Rectal smooth muscle tissue (tissue), 1 donor: ENCODE results near the gene C11orf24.

Experiments
- H3K27ac ChIP-seq: one replicate; pipeline ENCODE4 v1.7.0; 2013; ENCODE audit warnings: low read depth, low read length, inconsistent platforms
- H3K27me3 ChIP-seq: one replicate; pipeline ENCODE4 v1.7.0; 2013; ENCODE audit warnings: low read length; ENCODE audit not compliant: control insufficient read depth, insufficient read depth
- H3K36me3 ChIP-seq: one replicate; pipeline ENCODE4 v1.7.0; 2013; ENCODE audit warnings: low read length; ENCODE audit not compliant: control insufficient read depth, insufficient read depth
- H3K4me1 ChIP-seq: one replicate; pipeline ENCODE4 v1.7.0; 2013; ENCODE audit warnings: low read length; ENCODE audit not compliant: control insufficient read depth, insufficient read depth
- H3K4me3 ChIP-seq: one replicate; pipeline ENCODE4 v1.7.0; 2013; ENCODE audit warnings: low read length
- H3K9ac ChIP-seq: one replicate; pipeline ENCODE4 v1.7.0; 2013; ENCODE audit warnings: low read length

The C11orf24 gene

DNA sequence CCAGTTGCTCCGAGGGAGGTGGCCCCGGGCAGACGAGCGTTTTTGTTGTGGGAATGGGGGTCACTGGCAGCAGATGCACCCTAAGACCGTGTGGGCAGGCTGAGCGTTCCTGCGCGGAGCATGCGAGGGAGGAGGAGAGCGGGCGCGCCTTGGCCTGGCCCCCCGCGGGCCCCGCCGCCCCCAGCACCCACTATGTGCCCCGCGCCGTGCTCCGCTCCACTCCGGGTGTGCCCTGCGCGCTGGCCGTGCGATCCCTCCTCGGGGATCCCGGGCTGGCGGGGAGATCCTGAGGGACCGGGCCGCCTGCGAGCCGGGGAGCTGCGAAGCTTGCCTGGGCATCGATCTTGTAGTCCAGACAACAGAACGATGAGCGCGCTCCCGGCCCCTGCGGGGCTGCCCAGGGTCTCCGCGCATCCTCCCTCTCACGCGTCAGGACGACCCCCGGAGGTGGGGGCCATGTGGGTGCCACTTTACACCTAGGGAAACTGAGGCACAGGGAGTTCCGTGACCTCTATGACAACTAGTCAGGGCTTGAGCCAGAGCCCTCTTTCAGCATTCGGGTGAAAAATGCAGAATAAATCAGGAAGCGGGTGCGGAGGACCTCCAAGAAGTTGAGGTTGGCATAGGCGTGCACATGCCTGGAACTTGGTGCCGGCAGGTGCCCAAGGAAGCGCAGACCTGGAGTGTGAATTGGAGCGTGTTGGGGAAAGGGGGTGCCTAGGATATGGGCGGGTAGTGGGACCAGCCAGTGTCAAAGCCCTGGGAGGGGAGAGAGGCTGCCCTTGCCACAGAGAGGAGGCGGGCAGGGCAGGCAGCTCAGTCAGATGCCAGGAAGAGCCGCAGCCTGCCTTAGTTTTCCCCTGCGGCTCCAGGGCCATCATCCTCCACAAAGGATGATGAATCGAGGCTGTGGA is 57.3 kb downstream of the C11orf24 start:
- Histone ChIP-seq H3K27me3 (no peaks in the 10 kb centered on the region), H3K27ac (peak overlapping the region; percentile 97), H3K4me1 (peaks cover 13% of the 10 kb centered on the region), H3K4me3 (peak overlapping the region; percentile 80), H3K9ac (peak overlapping the region; percentile 76), H3K36me3 (no peaks in the 10 kb centered on the region)

DNA sequence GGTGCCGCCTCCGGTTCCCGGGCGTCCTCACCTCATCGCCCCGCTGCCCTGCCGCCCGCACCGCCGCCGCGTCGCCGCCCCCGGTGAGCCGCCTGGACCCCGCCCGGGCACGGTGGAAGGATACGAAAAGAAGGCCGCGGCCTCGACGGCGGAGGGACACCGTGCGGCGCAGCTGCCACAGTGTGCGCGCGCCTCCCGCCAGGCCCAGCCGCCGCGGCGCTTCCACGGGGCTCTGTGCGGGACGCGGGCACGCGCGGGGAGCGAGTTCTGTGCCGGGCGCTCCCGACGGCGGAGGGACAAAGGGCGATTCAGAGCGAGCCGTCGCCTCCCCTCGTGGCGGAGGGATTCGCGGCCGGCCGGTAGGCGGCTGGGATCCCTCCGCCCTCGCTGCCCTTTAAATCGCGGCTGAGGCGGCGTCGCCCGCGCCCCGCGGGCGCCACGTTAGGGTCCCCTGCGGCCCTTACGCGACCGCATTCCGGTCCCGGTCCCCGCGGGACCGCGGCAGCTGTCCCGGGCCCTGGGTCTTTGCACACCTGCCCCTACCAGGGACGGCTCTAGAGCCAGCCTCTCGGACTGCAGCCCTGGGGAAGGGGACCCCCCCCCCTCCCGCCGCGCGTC is 58.1 kb downstream of the C11orf24 start:
- peaks cover 15% of the 10 kb centered on the region for H3K4me1 ChIP-seq

DNA sequence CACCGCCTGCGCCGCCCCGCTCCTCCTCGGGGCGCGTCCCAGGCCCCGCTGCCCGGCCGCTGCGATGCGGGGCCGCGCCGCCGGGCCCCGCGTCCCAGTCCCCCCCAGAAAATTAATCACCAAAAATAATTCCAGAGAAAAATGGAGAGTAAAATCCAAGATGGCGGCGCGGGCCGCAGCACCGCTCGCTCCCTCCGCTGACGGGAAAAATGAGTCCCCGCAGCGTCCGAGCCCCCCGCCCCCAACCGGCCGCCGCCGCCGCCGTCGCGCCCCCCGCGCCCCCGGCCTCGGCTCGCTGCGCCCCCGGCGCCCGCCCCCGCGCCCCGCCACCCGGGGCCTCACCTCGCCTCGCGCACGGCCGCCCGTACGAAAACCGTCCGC is 58.6 kb downstream of the C11orf24 start, which contains the start of gene KMT5B:
TSS of gene KMT5B (minus strand) at position 162 of the 381 bp plus-strand sequence. CDS start 23,220 bp downstream, outside the sequence.
- peak within 1 kb of the TSS; percentile 97 for H3K27ac ChIP-seq
- peaks cover 15% of the 10 kb centered on the region for H3K4me1 ChIP-seq
- peak within 1 kb of the TSS; percentile 76 for H3K9ac ChIP-seq
- H3K27me3 ChIP-seq: no peaks in the 10 kb centered on the region
- no peaks in the 10 kb centered on the region for H3K36me3 ChIP-seq
- peak within 1 kb of the TSS; percentile 80 for H3K4me3 ChIP-seq

More for the DNA sequence above, 58.1 kb downstream of the C11orf24 start:
- H3K9ac ChIP-seq: peak overlapping the region; percentile 76
- peak overlapping the region; percentile 97 for H3K27ac ChIP-seq
- no peaks in the 10 kb centered on the region for H3K36me3 ChIP-seq
- no peaks in the 10 kb centered on the region for H3K27me3 ChIP-seq
- H3K4me3 ChIP-seq: peak overlapping the region; percentile 80

DNA sequence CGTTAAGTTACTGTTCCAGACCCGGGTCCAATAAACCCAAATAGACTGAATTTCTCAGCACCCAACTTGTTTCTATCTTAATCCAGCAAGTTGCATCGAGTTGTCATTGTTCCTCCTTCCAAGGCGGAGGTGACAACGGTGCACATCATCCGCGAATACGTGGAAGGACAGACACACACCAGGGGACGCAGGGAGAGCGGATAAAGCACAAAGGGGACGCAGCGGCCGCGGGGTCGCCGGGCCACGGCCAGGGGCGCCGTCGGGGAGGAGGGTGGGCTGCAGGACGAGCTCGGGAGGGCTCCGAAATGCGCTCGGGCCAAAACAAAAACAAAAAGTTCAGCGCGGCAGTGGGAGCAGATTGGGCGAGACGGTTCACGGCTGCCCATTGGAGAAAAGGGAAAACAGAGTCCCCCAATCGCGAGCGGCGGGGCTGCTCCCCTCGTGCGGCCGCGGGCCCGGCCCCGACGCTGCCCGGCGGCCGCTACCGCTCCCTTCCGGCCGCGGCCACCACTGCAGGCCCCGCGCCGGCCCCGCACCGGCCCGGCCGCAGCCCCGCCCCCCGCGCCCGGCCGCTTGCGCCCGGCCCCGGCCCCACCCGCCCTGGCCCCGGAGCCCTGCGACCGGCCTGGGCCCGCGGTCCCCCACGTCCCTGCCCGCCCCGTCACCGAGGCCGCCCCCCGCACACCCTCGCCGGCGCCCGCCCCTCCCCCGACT is 59.2 kb downstream of the C11orf24 start:
- H3K36me3 ChIP-seq: no peaks in the 10 kb centered on the region
- peak overlapping the region; percentile 68 for H3K4me3 ChIP-seq
- H3K4me1 ChIP-seq: peaks cover 15% of the 10 kb centered on the region
- no peaks in the 10 kb centered on the region for H3K27me3 ChIP-seq
- peak overlapping the region; percentile 83 for H3K27ac ChIP-seq
- H3K9ac ChIP-seq: no peak overlapping the region

DNA sequence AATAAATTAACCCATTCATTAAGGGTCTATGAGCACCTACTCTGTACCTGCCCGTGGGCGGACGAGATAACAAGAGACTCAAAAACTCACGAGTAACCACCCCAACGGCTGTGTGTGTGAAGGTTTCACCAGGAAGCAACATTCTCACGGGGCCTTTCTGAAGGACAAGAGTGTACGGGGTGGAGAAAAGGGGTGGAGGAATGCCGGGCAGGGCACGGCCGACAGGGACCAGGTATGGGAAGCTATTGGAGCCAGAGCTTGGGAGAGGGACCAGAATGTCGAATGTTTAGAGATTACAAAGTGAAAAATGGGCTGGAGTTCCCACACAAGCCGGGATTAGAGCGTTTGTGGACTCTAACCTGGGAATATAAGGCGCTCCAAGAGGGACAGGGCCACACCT is 60.2 kb downstream of the C11orf24 start:
- H3K27ac ChIP-seq: no peak overlapping the region

More for the DNA sequence above, 60.2 kb downstream of the C11orf24 start:
- H3K4me3 ChIP-seq: peak overlapping the region; percentile 68
- no peaks in the 10 kb centered on the region for H3K27me3 ChIP-seq
- H3K36me3 ChIP-seq: no peaks in the 10 kb centered on the region
- peaks cover 16% of the 10 kb centered on the region for H3K4me1 ChIP-seq
- no peak overlapping the region for H3K9ac ChIP-seq
